Measurements from ENCODE around the gene FUT8.
A peak's percentile ranks its signal among the peaks of the same experiment; 100 is the strongest.

The FUT8 gene

DNA sequence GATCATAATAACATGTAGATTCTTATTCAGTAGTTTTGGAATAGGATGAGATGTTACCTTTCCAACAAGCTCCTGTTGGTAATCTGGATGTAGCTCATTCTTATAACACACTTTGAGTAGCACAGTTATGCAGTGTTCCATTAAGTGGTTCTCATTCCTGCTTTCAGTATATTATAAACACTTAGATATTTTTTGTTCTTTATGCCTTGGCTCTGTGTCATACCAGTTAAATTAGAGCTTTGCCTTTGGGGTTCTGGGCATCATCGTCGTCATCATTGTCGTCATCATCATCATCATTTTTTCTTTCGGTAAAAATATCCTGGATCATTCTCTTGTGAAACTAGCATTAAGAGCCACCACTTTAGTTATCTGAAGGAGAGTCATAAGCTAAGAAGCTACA is 87.5 kb downstream of the FUT8 start:
- TF ChIP-seq, protein P1, sequence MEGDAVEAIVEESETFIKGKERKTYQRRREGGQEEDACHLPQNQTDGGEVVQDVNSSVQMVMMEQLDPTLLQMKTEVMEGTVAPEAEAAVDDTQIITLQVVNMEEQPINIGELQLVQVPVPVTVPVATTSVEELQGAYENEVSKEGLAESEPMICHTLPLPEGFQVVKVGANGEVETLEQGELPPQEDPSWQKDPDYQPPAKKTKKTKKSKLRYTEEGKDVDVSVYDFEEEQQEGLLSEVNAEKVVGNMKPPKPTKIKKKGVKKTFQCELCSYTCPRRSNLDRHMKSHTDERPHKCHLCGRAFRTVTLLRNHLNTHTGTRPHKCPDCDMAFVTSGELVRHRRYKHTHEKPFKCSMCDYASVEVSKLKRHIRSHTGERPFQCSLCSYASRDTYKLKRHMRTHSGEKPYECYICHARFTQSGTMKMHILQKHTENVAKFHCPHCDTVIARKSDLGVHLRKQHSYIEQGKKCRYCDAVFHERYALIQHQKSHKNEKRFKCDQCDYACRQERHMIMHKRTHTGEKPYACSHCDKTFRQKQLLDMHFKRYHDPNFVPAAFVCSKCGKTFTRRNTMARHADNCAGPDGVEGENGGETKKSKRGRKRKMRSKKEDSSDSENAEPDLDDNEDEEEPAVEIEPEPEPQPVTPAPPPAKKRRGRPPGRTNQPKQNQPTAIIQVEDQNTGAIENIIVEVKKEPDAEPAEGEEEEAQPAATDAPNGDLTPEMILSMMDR (conservative IDR thresholded peaks at IDR 0.05; ENCODE audit: low read depth): no peak
- CTCF ChIA-PET: interaction anchor here (0.6 to 1.0 kb wide), 2 partner anchors 53 to 140 kb away, joined by 3 read pairs; no protein-coding TSS in a partner anchor
- POLR2A ChIA-PET (ENCODE audit: low non-redundant PET): no interaction called here
- DNase-seq (ENCODE audit: low spot score): no peak
- H3K27ac ChIP-seq: no peak overlapping the region

DNA sequence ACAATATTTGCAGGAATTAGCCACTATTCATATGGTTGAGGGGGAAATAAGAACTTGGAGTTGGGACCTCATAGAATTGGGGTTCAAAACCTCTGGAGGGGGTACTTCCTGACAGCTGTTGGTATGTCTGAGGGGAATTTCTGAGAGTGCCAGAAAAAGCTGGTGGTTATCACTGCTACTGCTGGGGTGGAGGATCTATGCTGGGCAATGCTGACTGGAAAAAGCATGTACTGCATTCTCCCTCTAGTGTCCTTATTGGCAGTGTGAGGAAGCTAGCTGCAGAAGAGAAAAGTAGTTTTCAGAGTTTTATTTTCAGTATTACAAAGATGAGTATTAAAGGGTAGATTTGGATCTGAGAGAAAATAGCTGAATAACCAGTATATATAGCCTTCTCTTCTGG is 88.8 kb downstream of the FUT8 start:
- ChIA-PET CTCF (interaction anchor here (0.7 kb wide), 1 partner anchor 254 kb away, joined by 3 read pairs; no protein-coding TSS in a partner anchor), POLR2A (ENCODE audit: low non-redundant PET) (no interaction called here)
- no peak overlapping the region for H3K27ac ChIP-seq
- DNase-seq (ENCODE audit: low spot score): no peak
- TF ChIP-seq, protein P1 (conservative IDR thresholded peaks at IDR 0.05; ENCODE audit: low read depth): no peak

DNA sequence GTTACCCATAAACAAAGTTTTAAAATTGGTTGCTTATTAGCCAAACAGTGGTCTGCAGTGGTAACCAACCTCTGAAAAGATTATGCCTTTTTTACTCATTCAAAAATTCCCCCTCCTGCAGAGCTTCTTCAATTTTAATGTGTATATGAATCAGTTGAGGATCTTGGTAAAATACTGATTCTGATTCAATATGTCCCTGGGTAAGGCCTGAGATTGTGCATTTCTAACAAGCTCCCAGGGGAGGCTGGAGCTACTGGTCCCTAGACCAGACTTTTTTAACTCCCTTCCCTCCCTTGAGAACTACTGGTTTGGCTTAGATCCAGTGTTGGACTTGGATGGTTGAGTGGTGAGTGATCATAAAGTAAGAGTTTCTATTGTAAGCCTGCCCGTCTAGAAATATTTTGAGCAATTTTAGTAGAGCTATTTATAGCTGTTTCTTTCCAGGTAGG is 90.2 kb downstream of the FUT8 start:
- H3K27ac ChIP-seq: no peak overlapping the region
- POLR2A ChIA-PET (ENCODE audit: low non-redundant PET): no interaction called here
- peak; percentile 34 for DNase-seq (ENCODE audit: low spot score)
- CTCF ChIA-PET: no interaction called here
- TF ChIP-seq, protein P1 (conservative IDR thresholded peaks at IDR 0.05; ENCODE audit: low read depth): no peak

DNA sequence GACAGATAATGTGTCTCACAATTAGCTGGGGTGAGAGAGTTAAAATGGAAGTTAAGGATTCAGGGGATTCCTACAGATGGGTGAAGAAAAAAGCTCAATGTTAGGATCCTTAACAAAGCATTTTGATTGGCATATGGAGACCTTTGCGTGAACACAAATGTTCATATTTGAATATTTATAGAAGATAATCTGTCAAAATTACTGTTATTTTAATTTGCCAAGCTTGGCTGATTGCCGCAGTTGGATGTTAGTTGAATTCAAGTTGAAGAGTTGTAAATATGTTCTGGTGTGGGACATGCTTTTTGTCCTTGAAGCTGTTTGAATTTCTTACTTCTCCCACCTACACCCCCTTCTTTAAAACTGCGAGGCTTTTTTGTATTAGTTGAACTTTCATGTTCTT is 91.2 kb downstream of the FUT8 start:
- TF ChIP-seq, protein P1 (conservative IDR thresholded peaks at IDR 0.05; ENCODE audit: low read depth): no peak
- ChIA-PET CTCF (no interaction called here), POLR2A (ENCODE audit: low non-redundant PET) (no interaction called here)
- no peak overlapping the region for H3K27ac ChIP-seq
- no peak for DNase-seq (ENCODE audit: low spot score)

DNA sequence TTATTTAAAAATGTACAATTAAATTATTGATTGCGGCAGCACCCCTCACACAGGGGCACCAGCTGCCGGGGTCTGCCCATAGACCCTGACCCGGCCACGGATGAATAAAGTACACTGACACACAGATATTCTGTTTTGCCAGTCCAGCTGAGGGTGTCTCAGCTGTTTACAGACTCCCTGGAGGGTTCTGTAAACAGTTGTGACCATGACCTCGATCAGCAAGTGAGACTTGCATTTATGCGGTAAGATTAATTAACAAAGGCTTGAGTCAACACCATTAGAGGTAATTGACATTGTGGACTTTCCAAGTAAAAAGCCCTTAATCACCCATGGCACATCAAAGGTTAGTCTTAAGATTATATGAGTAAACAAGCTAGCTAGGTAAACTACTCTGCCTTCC is 94.3 kb downstream of the FUT8 start:
- no peak overlapping the region for H3K27ac ChIP-seq
- POLR2A ChIA-PET (ENCODE audit: low non-redundant PET): no interaction called here
- DNase-seq (ENCODE audit: low spot score): no peak
- CTCF ChIA-PET: no interaction called here
- TF ChIP-seq, protein P1 (conservative IDR thresholded peaks at IDR 0.05; ENCODE audit: low read depth): no peak

DNA sequence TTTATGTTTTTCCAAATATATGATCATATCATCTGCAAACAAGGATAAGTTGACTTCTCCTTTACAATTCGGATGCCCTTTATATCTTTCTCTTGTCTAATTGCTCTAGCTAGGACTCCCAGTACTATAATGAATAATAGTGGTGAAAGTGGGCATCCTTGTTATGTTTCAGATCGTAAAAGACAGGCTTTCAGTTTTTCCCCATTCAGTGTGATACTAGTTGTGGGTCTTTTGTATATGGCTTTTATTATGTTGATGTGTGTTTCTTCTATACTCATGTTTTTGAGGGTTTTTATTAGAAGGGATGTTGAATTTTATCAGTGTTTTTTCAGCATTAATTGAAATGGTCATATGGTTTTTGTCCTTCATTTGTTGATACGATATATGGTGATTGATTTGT is 97.3 kb downstream of the FUT8 start:
- TF ChIP-seq, protein P1 (conservative IDR thresholded peaks at IDR 0.05; ENCODE audit: low read depth): no peak
- no peak for DNase-seq (ENCODE audit: low spot score)

DNA sequence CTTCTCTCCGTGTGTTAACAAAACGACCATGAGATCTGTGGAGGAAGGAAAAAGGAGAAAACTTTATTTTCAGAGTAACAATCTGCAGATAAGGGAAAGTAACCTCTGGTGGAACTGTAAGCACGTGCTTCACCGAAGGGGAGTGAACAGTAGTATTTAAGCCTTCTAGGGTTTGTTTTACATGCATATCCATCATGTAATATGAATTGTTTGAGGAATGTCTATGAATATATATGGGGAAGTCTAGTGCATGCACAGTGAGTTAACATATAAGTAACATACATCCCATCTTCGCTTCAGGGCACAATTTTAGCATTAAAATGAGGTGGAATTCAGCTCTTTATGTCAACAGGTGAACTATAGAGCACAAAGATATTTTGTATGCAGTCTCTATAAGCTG is 101.1 kb downstream of the FUT8 start:
- DNase-seq (ENCODE audit: low spot score): no peak
- no peak overlapping the region for H3K27ac ChIP-seq
- TF ChIP-seq, protein P1 (conservative IDR thresholded peaks at IDR 0.05; ENCODE audit: low read depth): no peak
- CTCF ChIA-PET: no interaction called here
- POLR2A ChIA-PET (ENCODE audit: low non-redundant PET): no interaction called here

More for the DNA sequence above, 97.3 kb downstream of the FUT8 start:
- CTCF ChIA-PET: no interaction called here
- no peak overlapping the region for H3K27ac ChIP-seq
- POLR2A ChIA-PET (ENCODE audit: low non-redundant PET): no interaction called here

Measured in RWPE1 (cell line).